Common myeloid progenitor, CD34-positive (primary cell): ENCODE results near the gene KLF12.

Source experiments
- CTCF ChIA-PET: fragments of 350-600 bp; sonication (Branson Sonifier 250); formaldehyde crosslinking; loops from one replicate; lab custom pipeline; 2021; ENCODE audit warnings: antibody characterized with exemption; lab: Charles Lee
- POLR2A ChIA-PET: fragments of 350-600 bp; sonication (Branson Sonifier 250); formaldehyde crosslinking; loops from one replicate; lab custom pipeline; 2021; ENCODE audit warnings: antibody characterized with exemption; lab: Charles Lee
- DNase-seq, 3 donors: peaks; one replicate each; pipeline versions ENCODE4 v3.0.0 to v3.0.0-alpha.2; 2013
- H3K27ac ChIP-seq, 2 experiments: 1 replicate in 1 of 2; 2 replicates in 1 of 2; pipeline ENCODE4 v1.7.0; 2013; ENCODE audit warnings: inconsistent platforms in 2 of 2, low read length in 2 of 2, mild to moderate bottlenecking in 2 of 2, low read depth in 1 of 2, moderate library complexity in 1 of 2; ENCODE audit not compliant: severe bottlenecking in 2 of 2, insufficient read depth in 1 of 2, poor library complexity in 1 of 2
- H3K27me3 ChIP-seq, 5 experiments: replicated peaks in 2 of 5; 1 replicate in 3 of 5; 2 replicates in 2 of 5; pipeline versions ENCODE4 v1.6.1 to v1.7.0; 2013; ENCODE audit warnings: low read length in 4 of 5, mild to moderate bottlenecking in 2 of 5, moderate library complexity in 2 of 5, inconsistent platforms in 1 of 5; ENCODE audit not compliant: insufficient read depth in 5 of 5, control insufficient read depth in 4 of 5
- H3K36me3 ChIP-seq, 4 experiments: 1 replicate in 2 of 4; 2 replicates in 2 of 4; pipeline versions ENCODE4 v1.6.1 to v1.7.0; 2013; ENCODE audit warnings: low read length in 3 of 4, control low read depth in 1 of 4, mild to moderate bottlenecking in 1 of 4; ENCODE audit not compliant: control insufficient read depth in 4 of 4, insufficient read depth in 4 of 4
- H3K4me1 ChIP-seq, 4 experiments: 1 replicate in 3 of 4; 2 replicates in 1 of 4; pipeline versions ENCODE4 v1.6.1 to v1.7.1; 2013; ENCODE audit warnings: low read length in 3 of 4, mild to moderate bottlenecking in 3 of 4, control low read depth in 1 of 4, inconsistent platforms in 1 of 4, moderate library complexity in 1 of 4; ENCODE audit not compliant: control insufficient read depth in 4 of 4, insufficient read depth in 4 of 4; ENCODE audit errors: control extremely low read depth in 1 of 4
- H3K4me3 ChIP-seq, 7 experiments: 1 replicate in 4 of 7; 2 replicates in 3 of 7; pipeline versions ENCODE4 v1.5.1 to v1.7.0; 2013; ENCODE audit warnings: mild to moderate bottlenecking in 7 of 7, low read length in 6 of 7, moderate library complexity in 6 of 7, inconsistent platforms in 2 of 7, low read depth in 2 of 7, control low read depth in 1 of 7; ENCODE audit not compliant: insufficient read depth in 4 of 7, control insufficient read depth in 1 of 7; ENCODE audit errors: extremely low read depth in 1 of 7
- H3K9me3 ChIP-seq, 5 experiments: 1 replicate in 4 of 5; 2 replicates in 1 of 5; pipeline versions ENCODE4 v1.6.1 to v1.7.1; 2013; ENCODE audit warnings: low read length in 4 of 5, mild to moderate bottlenecking in 2 of 5, inconsistent platforms in 1 of 5, low read depth in 1 of 5, moderate library complexity in 1 of 5; ENCODE audit not compliant: control insufficient read depth in 4 of 5, insufficient read depth in 2 of 5; ENCODE audit errors: control extremely low read depth in 1 of 5
- WGBS: methylation state at CpG from one replicate; pipeline ENCODE4 v1.1.5; 2013; ENCODE audit not compliant: insufficient coverage; 5-methylcytosine and 5-hydroxymethylcytosine counted together

KLF12 gene

GRCh38 chr13:74103196-74103595 is 31.0 kb downstream of the KLF12 start:
- DNase-seq: no peak
- ChIA-PET POLR2A (no interaction called here), CTCF (no interaction called here)
- no peaks in the 10 kb centered on the region for H3K36me3 ChIP-seq
- H3K4me3 ChIP-seq: no peak overlapping the region
- H3K4me1 ChIP-seq: no peaks in the 10 kb centered on the region
- 96% methylated on average over 2 of the region's 6 CpGs for WGBS
- no peaks in the 10 kb centered on the region for H3K27me3 ChIP-seq
- H3K27ac ChIP-seq: no peak overlapping the region
- H3K9me3 ChIP-seq: peaks cover 0 to 14% (median 3%) of the 10 kb centered on the region in 5 experiments

- Histone ChIP-seq H3K27me3 (no peaks in the 10 kb centered on the region), H3K4me1 (no peaks in the 10 kb centered on the region), H3K27ac (no peak overlapping the region), H3K36me3 (no peaks in the 10 kb centered on the region), H3K4me3 (no peak overlapping the region), H3K9me3 (peaks cover 0 to 13% (median 3%) of the 10 kb centered on the region in 5 experiments)
- ChIA-PET POLR2A (interaction anchor here (0.6 kb wide), 1 partner anchor 24 kb away, joined by 3 read pairs; no protein-coding TSS in a partner anchor), CTCF (no interaction called here)
- no peak for DNase-seq
- no CpG with 5 or more reads among the region's 1 CpG for WGBS
These were observed 31.5 kb downstream of the KLF12 start for GRCh38 chr13:74102691-74103090.

- Histone ChIP-seq H3K36me3 (no peaks in the 10 kb centered on the region), H3K9me3 (peaks cover 0 to 6% (median 3%) of the 10 kb centered on the region in 5 experiments), H3K27ac (no peak overlapping the region), H3K4me3 (no peak overlapping the region), H3K4me1 (no peaks in the 10 kb centered on the region), H3K27me3 (no peaks in the 10 kb centered on the region)
- no CpG with 5 or more reads among the region's 1 CpG for WGBS
- ChIA-PET POLR2A (no interaction called here), CTCF (no interaction called here)
- no peak for DNase-seq
These were observed 32.8 kb downstream of the KLF12 start for GRCh38 chr13:74101436-74101835.

- no peak for DNase-seq
- WGBS: no CpG with 5 or more reads among the region's 1 CpG
- H3K9me3 ChIP-seq: peaks cover 0 to 6% (median 3%) of the 10 kb centered on the region in 5 experiments
- H3K36me3 ChIP-seq: no peaks in the 10 kb centered on the region
- H3K4me3 ChIP-seq: no peak overlapping the region
- ChIA-PET POLR2A (no interaction called here), CTCF (no interaction called here)
- H3K4me1 ChIP-seq: no peaks in the 10 kb centered on the region
- H3K27ac ChIP-seq: no peak overlapping the region
- H3K27me3 ChIP-seq: no peaks in the 10 kb centered on the region
These were observed 36.1 kb downstream of the KLF12 start for GRCh38 chr13:74098077-74098476.

- POLR2A ChIA-PET: no interaction called here
- WGBS: no CpG with 5 or more reads among the region's 1 CpG
- H3K4me1 ChIP-seq: peaks cover 0 to 3% (median 0%) of the 10 kb centered on the region in 4 experiments
These were observed 37.1 kb downstream of the KLF12 start for GRCh38 chr13:74097116-74097515.

GRCh38 chr13:74093691-74094090 is 40.5 kb downstream of the KLF12 start:
- Histone ChIP-seq H3K4me3 (no peak overlapping the region), H3K4me1 (peaks cover 0 to 5% (median 0%) of the 10 kb centered on the region in 4 experiments), H3K27ac (no peak overlapping the region), H3K27me3 (no peaks in the 10 kb centered on the region), H3K9me3 (peaks cover 0 to 1% (median 0%) of the 10 kb centered on the region in 5 experiments), H3K36me3 (no peaks in the 10 kb centered on the region)
- POLR2A ChIA-PET: no interaction called here
- CTCF ChIA-PET: no interaction called here
- no peak for DNase-seq

More at GRCh38 chr13:74097116-74097515, 37.1 kb downstream of the KLF12 start:
- no peaks in the 10 kb centered on the region for H3K27me3 ChIP-seq
- no peaks in the 10 kb centered on the region for H3K36me3 ChIP-seq
- CTCF ChIA-PET: interaction anchor here (1.5 kb wide), 1 partner anchor 29 kb away, joined by 5 read pairs; no protein-coding TSS in a partner anchor
- H3K4me3 ChIP-seq: no peak overlapping the region
- DNase-seq: no peak
- H3K27ac ChIP-seq: no peak overlapping the region
- peaks cover 0 to 6% (median 3%) of the 10 kb centered on the region in 5 experiments for H3K9me3 ChIP-seq

GRCh38 chr13:74092711-74093110 is 41.5 kb downstream of the KLF12 start:
- CTCF ChIA-PET: interaction anchor here (0.6 kb wide), 1 partner anchor 636 kb away, joined by 3 read pairs; no protein-coding TSS in a partner anchor
- DNase-seq: peak in 1 of 3 donors; percentile 3
- H3K4me1 ChIP-seq: peaks cover 0 to 5% (median 0%) of the 10 kb centered on the region in 4 experiments
- POLR2A ChIA-PET: no interaction called here
- no peaks in the 10 kb centered on the region for H3K27me3 ChIP-seq
- H3K9me3 ChIP-seq: peaks cover 0 to 1% (median 0%) of the 10 kb centered on the region in 5 experiments
- WGBS: 0% methylated on average over 1 of the region's 3 CpGs
- no peak overlapping the region for H3K27ac ChIP-seq
- H3K36me3 ChIP-seq: no peaks in the 10 kb centered on the region
- no peak overlapping the region for H3K4me3 ChIP-seq
